Activated CD4-positive, CD25-positive, alpha-beta regulatory T cell (primary cell): ENCODE results near the gene OR9A4.
"Not testable (repeated sequence)": the region's sequence is repeated elsewhere in the genome, so short reads cannot be mapped to it uniquely, and the experiment has no call there.

Experiments
- DNase-seq, 4 experiments: peaks; one replicate each; lab custom pipeline; 2025; lab: John Stamatoyannopoulos, UW

OR9A4 gene, protein sequence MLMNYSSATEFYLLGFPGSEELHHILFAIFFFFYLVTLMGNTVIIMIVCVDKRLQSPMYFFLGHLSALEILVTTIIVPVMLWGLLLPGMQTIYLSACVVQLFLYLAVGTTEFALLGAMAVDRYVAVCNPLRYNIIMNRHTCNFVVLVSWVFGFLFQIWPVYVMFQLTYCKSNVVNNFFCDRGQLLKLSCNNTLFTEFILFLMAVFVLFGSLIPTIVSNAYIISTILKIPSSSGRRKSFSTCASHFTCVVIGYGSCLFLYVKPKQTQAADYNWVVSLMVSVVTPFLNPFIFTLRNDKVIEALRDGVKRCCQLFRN

DNA sequence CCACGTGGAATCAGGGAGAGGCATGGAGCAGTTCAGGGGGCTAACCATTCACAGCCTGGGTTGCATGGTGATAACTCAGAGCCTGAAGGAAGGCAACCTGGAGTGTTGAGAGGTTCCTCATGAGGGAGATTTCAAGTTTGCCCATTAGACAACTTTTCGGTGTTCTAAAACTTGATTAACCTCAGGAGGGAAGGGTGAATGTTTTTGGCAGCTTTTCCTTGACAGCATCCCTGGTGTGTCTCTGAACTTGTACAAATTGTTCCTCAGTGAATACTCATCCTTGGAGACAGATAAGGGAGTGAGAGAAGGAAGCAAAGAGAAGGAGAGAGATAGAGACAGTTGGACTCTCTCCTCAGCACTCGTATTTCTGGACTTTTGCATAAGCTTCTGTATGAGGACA is at the start of gene OR9A4:
TSS of gene OR9A4 (plus strand) at position 301 of the 400 bp plus-strand sequence. CDS start 2,477 bp downstream, outside the sequence.
- DNase-seq, result no peak

DNA sequence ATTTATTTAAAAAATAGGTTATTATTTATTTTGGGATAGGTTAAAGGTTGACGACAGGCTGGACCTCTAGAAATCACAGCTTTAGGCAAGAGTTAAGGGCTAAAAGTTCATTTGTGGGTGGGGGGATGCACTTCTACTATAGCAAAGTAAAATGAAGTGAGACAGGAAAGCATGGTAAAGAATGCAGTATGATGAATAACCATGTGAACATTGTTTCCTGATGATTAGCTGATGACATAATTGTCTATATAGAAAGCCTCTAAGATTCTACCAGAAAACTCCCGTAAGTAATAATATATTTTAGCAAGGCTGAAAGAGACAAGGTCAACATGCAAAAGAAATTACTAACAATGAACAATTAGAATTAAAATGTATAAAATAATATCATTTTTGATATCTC is 49.2 kb upstream of the OR9A4 start:
- DNase-seq, result no peak

DNA sequence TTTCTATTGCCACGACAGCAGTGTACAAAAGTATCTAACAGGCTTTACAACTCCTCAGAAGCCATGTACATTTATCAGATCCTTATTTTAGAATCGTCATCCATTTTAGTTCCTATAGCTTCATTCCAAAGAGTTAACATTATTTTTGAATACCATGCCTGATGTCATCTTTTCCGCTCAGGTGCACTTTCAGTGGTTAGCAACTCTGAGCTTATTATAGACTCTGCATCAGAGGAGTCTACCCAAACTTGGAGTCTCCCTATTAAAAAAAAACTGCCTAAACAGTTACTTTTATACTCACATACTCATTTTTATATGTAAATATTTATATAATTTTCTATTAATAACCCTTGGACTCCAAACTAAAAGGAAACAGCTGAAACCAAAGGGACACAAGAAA is 43.3 kb upstream of the OR9A4 start:
- DNase-seq, result no peak

DNA sequence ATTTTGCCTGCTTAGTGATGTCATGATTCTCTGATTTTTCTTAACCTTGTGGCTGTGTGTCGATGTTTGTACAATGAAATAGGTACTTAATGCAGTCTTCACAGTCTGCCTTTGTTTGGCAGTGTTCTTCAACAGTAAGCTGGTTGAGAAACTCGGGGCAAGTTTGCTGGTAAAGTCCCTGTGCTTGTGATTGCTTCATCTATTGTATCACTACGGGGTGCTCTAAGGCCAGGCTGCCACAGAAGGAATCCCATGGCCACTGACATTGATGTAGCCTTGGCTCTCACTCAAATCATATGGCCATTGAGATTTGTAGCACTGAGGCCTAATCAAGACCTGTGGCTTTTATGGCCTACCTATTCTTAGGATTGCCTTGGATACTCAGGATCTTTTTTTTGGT is 41.4 kb upstream of the OR9A4 start:
- DNase-seq, result no peak

DNA sequence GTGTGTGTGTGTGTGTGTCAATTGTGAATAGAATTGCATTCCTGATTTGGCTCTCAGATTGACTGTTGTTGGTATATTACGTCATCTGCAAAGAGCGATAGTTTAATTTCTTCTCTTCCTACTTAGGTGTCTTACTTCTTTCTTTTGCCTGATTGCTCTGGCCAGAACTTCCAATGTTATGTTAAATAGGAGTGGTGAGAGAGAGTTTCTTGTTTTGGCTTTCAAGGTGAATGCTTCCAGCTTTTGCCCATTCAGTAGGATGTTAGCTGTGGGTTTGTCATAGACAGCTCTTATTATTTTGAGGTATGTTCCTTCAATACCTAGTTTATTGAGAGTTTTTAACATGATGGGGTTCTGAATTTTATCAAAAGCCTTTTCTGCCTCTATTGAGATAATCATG is 40.7 kb upstream of the OR9A4 start:
- no peak for DNase-seq

DNA sequence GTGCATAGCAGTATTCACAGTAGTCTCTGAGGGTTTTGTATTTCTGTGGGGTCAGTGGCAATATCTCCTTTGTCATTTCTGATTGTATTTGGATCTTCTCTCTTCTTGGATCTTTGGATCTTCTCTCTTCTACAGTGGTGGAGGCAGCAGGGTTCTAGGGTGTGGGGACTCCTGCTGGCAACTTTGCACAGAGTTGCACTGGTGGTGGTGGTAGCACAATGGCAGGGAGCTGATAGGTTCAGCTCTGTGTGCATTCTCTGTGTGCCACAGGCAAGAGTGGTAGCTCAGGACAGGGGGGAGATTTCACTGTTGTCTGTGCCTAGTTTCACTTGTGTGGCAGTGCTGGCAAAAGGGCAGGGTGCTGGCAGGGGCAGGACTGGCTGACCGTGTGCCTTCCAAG is 39.8 kb upstream of the OR9A4 start:
- DNase-seq, result no peak

DNA sequence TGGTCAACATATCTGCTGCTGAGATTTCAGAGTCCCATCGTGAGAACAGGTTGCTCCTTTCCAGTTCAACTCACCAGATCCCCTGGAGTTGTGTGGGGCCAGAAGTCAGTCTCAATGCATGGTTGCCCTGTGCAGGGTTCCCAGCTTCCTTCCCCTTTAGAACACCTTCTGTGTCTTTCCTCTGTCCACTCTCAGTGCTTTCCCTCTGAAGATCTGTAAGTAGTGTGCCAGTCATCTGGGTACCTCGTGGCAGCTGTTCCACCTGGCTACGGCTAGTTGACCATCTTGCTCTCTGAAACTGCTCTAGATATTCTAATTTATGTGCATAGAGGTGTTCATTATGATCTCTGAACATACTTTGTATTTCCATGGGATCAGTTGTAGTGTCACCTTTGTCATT is 38.8 kb upstream of the OR9A4 start:
- no peak for DNase-seq

DNA sequence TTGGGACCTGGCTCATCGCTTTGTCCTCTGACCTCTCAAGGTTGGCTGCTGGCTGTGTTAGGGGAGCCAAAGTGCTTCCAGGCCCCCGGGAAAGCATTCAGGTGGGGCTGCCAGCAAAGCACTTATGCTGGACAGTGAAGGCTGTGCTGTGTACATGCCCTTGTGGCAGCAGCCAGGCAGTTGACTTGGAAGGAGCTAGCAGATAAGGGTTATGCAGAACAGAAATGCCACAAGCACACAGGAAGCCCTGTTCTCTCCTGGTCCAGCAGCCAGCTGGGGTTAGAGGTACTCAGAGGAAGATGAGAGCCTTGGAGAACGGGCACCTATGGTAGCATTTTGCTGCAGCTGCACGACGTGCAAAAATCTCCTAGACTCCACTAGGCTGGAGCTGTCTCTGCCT is 35.2 kb upstream of the OR9A4 start:
- no peak for DNase-seq

DNA sequence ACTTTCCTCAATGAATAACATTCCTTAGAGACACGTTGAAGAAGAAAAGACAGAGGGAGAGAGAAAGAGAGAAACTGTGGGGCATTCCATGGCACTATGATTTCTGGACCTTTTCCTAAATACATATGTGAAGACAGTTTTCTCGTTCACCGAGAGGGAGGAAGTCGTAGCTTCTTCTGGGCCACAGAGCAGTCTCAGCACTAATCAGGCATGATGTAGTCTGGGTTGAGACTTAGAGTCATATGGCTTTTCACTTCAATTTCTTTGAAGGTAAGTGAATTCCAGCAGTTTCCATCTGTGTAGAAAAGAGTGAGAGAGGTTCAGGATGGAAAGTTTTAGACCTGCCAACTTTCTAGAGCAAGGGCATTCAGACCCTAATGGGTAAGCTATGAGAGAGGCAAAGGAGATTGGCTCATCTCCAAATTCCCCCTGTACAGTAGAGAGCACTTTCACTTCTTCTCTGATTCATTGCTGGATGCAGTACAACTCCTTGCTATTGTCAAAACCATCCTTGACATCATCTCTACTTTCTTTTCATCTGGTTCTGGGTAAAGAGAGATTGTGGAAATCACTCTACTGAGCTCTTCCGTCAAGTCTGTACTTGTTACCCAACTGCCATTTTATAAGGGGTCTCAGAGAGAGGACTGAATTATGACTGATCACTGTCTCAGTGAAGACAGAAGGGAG is 31.5 kb upstream of the OR9A4 start:
- DNase-seq, result no peak

DNA sequence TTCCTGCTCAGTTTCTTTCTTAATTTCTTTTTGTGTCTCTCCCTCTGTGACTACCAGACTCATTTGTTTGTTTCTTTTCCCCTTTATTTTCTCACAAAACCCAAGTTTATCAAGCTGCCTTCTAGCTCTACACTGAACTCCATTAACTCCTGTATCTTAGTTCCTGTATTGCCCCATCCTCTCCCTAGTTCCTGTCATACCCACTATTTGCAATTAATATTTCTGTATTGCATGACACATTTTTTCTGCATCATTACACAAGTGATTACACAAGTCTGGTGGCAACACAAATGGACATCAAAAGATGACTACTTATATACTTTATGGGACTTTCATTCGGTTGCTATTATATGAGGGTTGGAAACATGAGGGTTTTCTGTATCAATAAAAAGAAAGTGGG is 26.9 kb upstream of the OR9A4 start:
- no peak for DNase-seq

DNA sequence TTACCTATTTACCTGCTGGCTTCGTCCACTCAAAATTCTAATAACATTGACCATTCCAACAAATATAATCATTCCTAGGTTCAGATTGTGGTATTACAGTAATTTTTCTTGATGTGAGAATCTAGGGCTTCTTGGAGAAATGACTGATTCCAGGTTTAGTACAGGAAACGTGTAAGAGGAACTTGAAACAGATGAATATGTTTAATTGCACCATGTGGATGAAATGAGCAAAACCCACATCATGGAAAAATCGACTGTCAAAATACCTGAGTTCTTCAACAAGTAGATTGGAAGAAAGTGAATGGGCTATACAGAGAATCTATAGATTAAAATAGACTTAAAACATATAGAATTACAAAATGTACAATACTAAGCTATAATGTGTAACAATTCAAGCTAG is 24.9 kb upstream of the OR9A4 start:
- no peak for DNase-seq

DNA sequence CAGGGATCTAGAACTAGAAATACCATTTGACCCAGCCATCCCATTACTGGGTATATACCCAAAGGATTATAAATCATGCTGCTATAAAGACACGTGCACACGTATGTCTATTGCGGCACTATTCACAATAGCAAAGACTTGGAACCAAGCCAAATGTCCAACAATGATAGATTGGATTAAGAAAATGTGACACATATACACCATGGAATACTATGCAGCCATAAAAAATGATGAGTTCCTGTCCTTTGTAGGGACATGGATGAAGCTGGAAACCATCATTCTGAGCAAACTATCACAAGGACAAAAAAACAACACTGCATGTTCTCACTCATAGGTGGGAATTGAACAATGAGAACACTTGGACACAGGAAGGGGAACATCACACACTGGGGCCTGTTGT is 16.8 kb upstream of the OR9A4 start:
- DNase-seq, result not testable (repeated sequence)

DNA sequence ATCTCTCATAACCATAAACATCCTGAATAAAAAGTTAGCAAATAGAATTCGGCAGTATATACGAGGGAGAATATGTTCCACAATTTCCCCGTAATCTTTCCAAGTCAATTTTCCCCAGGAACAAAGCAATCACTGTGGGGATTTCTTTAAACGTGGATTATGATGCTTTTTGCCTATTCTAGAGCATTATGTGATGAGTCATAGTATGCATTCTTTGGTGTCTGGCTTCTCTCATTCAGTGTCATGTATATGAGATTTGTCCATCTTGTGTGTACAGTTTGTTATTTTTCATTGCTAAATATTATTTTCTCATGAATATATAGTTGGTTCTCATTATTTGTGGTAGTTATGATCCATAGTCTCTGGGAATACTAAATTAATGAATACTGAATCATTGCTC is 9.9 kb upstream of the OR9A4 start:
- no peak for DNase-seq

DNA sequence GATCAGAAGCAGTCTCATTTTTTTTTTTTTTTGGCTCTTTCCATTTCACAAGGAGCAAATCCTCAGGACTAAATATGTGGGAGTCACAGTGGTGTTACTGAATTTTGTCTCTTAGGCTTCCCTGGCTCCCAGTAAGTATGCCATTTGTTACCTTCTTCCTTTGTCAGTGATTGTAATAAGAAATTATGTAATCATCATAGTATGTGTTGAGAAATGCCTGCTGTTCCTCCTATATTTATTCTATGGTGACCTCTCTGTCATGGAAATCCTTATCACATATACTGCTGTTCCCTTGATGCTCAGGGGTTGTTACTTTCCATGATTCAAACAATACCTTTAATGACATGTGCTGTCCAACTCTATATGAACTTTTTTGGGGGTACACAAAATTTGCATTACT is 4.8 kb upstream of the OR9A4 start:
- DNase-seq, result no peak

DNA sequence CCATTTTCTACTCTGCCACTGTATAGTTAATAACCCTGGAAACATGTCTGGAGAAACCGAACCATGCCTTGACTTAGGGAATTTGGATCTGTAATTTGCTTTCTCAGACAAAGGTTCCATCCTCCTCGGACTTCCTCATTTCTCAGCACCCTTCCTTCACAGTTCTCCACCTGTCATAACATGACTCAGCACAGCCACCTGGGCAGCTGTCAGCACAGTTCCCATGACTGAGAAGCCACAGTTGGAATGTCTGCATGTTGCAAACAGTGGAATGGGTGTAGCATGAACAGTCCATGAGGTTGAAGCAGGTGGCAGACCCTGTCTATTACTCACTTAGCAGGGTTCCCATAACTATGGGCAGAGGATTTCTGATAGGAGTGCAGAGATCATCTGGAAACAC is 634 bp upstream of the OR9A4 start:
- no peak for DNase-seq

DNA sequence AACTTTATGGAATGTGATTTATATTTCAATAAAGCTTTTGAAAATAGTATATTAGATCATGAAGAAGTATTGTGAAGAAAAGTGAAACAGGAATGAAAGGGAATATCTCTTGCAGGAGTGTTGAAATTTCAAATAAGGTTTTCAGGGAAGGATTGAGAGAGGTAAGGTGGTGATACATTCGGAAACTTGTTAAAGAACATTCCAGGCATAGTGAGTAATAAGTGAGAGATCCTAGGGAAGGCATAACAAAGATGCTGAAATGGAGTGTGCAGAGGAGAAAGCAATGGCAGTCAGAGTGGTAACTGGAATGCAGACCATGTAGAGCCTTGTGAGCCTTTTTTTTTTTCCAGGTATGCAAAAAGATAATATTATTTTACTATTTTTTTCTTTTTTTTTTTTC is 4.1 kb downstream of the OR9A4 start:
- DNase-seq, result no peak

DNA sequence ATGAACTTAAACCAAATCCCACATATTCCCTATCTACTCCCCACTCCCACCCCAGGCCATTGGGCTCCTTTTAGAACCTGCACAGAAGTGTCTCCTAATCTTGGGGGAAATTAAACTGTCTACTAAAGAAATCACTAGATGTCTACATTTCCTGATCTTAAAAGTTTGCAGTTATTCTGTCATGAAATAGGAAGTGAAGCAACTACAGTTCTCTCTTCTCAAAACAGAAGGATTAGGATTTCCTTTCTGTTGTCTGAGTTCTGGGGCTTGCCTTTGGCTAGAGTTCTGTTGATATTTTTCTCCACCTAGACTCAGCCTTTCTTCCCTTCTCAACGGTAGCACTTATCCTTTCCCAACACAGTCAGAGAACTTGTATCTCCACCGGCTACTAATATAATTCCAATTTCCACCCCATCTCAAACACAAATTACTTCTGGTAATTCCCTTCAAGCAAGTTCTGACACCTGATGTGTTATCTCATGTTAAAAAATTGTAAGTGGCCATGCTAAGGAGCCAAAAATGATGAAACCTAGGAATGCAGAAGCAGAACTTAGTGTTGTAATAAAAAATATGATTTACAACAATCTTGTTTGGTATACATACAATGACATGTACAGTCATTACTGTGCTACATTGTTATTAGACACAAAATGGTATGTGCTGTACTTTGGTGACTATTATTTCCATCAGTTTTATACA is 12.1 kb downstream of the OR9A4 start:
- no peak for DNase-seq

DNA sequence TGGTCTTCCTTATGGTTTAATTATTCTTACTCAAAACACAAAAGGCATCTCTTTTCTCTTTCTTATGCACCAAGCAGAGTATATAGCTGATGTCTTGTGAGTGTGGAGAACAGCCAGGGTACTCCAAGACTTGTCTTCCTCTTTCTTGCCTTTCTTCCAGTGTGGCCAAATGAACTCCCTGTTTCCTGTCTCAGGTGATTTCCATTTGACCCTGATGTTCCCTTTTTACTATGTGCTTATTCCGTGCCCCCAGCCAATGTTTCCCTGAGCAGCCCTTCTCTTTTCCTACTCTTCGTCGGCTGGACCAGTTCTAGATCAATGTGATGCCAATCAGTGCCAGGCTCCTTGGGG is 12.6 kb downstream of the OR9A4 start:
- no peak for DNase-seq

DNA sequence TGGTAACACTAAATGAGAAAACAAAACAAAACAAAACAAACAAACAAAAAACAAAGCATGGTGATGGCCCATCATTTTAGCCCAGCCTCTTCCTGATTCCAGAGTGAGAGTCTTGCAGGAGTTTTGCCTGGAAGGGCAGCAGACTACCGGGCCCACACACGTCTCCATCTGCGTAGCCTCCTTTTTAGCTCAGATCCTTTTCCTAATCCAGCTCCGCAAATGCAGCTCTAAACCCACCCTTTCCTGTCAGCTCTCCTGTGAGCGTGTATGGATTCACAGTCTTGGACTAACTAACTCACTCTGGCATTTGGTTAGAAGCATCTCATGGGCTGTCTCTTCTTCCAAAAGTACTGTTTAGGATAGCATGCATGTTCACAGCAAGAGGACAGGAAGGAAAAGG is 14.0 kb downstream of the OR9A4 start:
- no peak for DNase-seq

DNA sequence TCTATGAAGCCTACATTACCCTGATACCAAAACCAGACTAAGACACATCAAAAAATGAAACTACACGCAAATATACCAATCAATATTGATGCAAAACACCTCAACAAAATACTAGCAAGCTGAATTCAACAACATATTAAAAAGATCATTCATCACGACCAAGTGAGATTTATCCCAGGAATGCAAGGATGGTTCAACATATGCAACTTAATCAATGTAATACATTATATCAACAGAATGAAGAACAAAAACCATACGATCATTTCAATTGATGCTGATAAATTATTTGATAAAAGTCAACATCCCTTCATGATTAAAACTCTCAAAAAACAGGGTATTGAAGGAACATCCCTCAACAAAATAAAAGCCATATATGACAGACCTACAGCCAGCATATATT is 24.9 kb downstream of the OR9A4 start:
- no peak for DNase-seq

DNA sequence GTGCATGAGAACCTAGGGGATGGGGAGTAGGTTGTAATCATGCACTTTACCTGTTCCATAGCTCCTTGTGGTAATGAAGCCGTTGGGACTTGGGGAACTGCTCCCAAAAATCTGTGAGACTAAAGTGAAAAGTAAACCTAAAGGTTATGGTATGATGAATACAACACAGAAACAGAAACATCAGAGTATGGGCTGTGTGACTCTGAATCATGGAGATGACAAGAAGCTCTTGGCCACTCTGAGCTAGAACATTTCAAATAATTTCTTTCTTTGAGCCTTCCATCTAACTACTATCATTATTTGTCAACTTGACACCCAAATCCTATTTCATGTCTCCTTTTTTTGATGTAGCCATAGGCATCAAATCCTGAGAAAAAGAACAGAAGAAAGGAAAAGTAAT is 27.6 kb downstream of the OR9A4 start:
- no peak for DNase-seq

DNA sequence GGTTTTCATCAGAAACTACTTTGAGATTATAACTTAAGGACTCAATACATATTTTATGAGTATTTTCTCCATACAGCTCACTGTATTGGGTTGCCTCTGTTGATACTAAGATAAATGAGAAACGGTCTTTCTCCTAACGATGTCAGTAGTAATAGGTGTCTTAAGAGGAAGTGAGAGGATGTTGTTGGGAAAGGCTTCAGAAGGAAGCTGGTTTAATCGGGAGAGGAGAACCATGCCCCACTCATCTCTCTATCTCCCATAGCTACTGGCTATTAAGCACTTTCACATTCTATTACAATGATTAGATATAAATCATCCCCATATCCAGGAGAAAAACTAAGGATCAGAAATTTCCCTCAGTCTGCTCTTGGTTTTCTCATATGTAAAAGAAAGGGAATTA is 28.6 kb downstream of the OR9A4 start:
- DNase-seq, result no peak

DNA sequence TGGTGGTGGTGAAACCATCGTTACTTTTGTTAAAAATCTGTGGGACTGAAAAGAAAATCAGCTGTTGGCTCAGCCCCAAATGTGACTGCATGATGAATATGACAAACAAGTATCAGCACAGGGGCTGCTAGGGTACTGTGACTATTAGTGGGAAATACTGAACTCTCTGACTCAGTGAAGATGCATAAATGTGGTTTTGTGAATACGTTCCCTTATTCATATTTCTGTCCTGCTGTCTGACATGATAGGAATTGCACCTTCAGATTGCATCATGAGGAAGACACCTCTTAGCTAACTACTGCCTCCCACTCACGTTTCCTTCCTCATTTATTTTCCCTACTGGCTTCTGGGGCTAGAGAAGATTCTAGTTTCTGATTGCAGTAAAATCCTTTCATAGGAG is 29.2 kb downstream of the OR9A4 start:
- DNase-seq, result no peak

DNA sequence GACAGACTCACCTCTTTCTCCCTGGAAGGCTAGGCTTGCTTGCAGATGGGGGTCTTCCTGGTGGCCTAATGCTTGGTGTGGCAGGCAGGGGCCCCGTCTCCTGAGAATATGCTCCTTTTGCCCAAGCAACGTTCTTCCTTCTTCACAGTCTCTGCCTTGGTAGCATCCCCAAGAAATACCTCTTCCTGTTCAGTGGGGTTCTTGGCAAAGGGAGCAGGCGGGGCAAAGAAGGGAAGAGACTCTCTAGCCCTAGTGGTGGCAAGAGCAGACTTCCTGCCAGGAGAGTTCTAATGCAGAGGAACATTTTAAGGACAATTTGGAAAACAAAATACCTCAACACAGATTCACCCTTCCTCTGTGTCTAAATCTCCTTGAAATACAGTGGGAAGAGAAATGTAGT is 30.6 kb downstream of the OR9A4 start, which contains the start of gene CLEC5A:
TSS of gene CLEC5A (minus strand) at position 179 of the 400 bp plus-strand sequence. CDS start 682 bp downstream, outside the sequence.
- DNase-seq, result no peak
